T-helper 9 cell (primary cell): ENCODE data around the gene PRPS2.

Experiments
- DNase-seq: peaks from one replicate; pipeline ENCODE4 v3.0.0-alpha.2; 2020

Gene PRPS2

GRCh38 chrX:12817528-12817927 is 26.3 kb downstream of the PRPS2 start:
- no peak for DNase-seq

GRCh38 chrX:12819222-12819621 is 28.0 kb downstream of the PRPS2 start:
- no peak for DNase-seq

GRCh38 chrX:12820737-12821136 is 29.5 kb downstream of the PRPS2 start:
- DNase-seq: no peak

GRCh38 chrX:12824944-12825343 is 33.7 kb downstream of the PRPS2 start:
- no peak for DNase-seq

DNA sequence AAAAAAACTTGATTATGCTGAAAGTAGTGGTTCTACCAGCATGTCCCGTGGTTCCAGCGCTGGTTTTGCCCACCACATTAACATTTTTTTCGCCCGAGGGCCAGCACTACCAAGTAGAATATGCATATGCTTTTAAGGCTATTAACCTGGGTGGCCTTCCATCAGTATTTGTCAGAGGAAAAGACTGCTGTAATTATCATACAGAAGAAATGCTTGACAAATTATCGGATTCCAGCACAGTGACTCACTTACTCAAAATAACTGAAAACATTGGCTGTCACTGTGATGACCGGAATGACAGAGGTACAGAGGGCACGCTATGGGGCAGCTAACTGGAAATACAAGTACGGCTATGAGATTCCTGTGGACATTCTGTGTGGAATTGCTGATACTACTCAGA is 34.6 kb downstream of the PRPS2 start:
- DNase-seq: no peak

- no peak for DNase-seq
Measured at GRCh38 chrX:12843061-12843667, 52.0 kb downstream of the PRPS2 start.

GRCh38 chrX:12843668-12844279 is 52.6 kb downstream of the PRPS2 start:
- DNase-seq: no peak

- DNase-seq: no peak
Measured at GRCh38 chrX:12844319-12844718, 53.1 kb downstream of the PRPS2 start.

GRCh38 chrX:12865359-12865758 is 74.1 kb downstream of the PRPS2 start:
- DNase-seq: no peak

DNA sequence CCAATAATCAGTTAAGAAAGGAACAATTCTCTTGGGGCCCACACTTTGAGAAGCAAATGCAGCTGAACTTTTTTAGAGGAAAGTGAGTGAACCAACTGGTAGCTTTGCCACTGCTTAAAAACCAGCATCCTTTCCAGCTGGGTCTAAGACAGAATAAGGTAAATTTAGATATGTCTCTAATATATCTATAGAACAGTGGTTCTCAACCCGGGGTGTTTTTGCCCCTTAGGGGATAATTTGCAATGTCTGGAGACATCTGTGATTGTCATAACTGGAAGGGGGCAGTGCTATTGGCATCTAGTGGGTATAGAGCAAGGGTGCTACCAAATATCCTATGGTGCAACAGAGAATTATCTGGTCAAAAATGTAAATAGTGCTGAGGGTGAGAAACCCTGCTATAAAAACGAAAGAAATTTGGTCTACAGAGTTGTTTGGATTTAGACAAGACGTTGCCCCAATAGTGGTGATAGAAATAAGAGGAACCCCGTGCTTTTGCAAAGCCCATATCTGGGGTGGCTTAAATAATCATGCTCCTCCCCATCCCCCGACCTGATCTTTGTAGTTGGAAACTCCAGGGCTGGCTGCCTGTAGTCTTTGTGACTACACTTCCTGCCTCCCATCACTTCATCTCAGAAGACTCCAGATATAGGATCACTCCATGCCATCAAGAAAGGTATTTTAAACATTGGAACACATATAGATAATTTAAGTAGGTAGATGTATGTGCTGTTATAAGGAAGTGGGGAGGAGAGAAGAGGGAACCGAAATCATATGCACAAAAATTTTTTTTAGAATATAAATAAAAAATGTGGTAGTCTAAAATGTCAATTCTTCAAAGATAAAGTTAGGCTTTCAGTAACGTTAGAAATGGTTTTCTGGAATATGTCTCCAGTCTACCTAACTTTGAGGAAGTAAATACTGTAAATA is 75.5 kb downstream of the PRPS2 start, which contains the start of gene TLR7:
TLR7 (plus strand) TSS at position 622 of the 927 bp plus-strand sequence. CDS start 507 bp downstream, outside the sequence.
- DNase-seq: no peak

DNA sequence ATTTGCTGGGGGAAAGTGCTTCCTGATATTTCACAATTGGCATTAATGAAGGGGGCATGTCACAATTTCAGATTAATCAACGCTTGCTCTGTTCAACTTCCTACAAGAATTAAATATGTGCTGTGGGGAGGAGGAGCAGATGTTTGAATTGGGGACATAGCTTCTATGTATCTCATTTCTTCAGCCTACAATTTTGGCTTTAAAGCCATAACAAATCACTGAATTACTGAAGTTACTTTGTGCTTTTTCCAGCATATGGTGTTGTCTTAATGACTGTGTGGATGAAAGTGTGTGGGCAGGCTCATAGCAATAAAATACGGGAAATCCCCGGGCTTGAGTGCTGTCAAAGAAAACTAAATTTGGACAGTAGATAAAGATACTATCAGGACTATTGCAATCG is 76.5 kb downstream of the PRPS2 start:
- no peak for DNase-seq

GRCh38 chrX:12868747-12869146 is 77.5 kb downstream of the PRPS2 start:
- no peak for DNase-seq

DNA sequence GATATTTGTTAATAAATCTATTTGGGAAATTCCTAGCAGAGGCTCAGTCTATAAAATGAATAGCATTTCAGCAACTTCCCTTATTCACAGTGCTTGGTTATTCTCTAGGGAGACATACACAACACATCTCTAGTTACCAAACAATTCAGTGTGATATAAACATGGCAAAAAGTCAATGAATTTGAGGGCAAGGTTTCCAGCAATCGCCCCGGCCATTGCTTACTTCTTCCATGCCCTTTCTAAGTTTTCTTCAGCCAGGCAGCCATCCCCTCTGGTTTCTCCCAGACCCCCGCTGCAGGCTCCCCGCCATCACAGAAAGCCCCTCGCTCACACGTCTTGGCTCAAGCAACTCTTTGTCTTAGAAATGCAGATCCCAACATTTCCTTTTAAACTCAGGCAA is 80.0 kb downstream of the PRPS2 start:
- DNase-seq: no peak

DNA sequence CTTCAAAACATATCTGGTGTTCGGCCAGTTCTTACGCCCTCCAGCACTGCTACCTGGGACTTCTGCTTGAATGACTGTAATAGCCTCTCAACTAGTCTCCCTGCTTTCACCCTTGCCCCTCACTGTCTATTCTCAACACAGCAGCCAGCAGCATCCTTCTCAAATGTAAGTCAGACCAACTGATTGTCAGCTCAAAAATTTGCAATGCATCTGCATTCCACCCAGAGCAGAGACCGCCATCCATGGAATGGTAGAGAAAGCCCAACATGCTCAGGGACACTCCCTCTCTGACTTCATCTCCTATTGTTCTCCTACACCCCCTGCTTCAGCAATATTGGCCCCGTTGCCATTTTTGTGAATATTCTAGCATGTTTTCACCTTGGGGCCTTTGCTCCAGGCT is 81.5 kb downstream of the PRPS2 start:
- no peak for DNase-seq
